B cell (primary cell): ENCODE data around the gene MORN1.

Experiments used
- CTCF ChIP-seq: fragments of 200-600 bp; IDR thresholded peaks from one replicate; pipeline ENCODE4 v1.8.0; 2022; ENCODE audit warnings: antibody characterized with exemption, mild to moderate bottlenecking
- EZH2 ChIP-seq: IDR thresholded peaks from 2 replicates; pipeline ENCODE4 v1.6.1; 2012; ENCODE audit warnings: borderline replicate concordance, low read depth, mild to moderate bottlenecking, moderate library complexity, low read length; ENCODE audit not compliant: insufficient read depth, poor library complexity, severe bottlenecking

GRCh38 chr1:2288816-2289536, 102.4 kb downstream of the MORN1 start:
- TF ChIP-seq CTCF (no peak), EZH2 (no peak)
